Calu3 (cell line): ENCODE measurements around the gene HASPIN. TPM values are rescaled to one million over a fixed set of nuclear protein-coding genes. Genes with fewer than 3 reads are reported as not detected.

Experiments
- BruUV-seq: library from RNA; stranded (reverse); fragments of 400-500 nt; replicated peaks from 2 replicates; lab custom pipeline; 2021; lab: Mats Ljungman, UMichigan
- CTCF ChIA-PET: fragments of 300-600 bp; sonication (Branson Sonifier 250); formaldehyde crosslinking; loops from one replicate; lab custom pipeline; 2022; ENCODE audit warnings: antibody characterized with exemption; lab: Charles Lee
- DNase-seq: peaks from one replicate; pipeline ENCODE4 v3.0.0; 2022
- H3K27ac Mint-ChIP-seq: one replicate; pipeline ENCODE4 v1.8.0; 2022; ENCODE audit warnings: mixed read lengths; ENCODE audit not compliant: unreplicated experiment
- H3K27me3 Mint-ChIP-seq: one replicate; pipeline ENCODE4 v1.8.0; 2022; ENCODE audit warnings: mixed read lengths; ENCODE audit not compliant: unreplicated experiment
- H3K36me3 Mint-ChIP-seq: one replicate; pipeline ENCODE4 v1.8.0; 2022; ENCODE audit warnings: mild to moderate bottlenecking, moderate library complexity, mixed read lengths; ENCODE audit not compliant: insufficient read depth, unreplicated experiment
- H3K4me1 Mint-ChIP-seq: one replicate; pipeline ENCODE4 v1.8.0; 2022; ENCODE audit warnings: mild to moderate bottlenecking, low read depth, mixed read lengths; ENCODE audit not compliant: unreplicated experiment
- H3K4me3 Mint-ChIP-seq: one replicate; pipeline ENCODE4 v1.8.0; 2022; ENCODE audit warnings: mild to moderate bottlenecking, low read depth, moderate library complexity, mixed read lengths; ENCODE audit not compliant: unreplicated experiment
- H3K9me3 Mint-ChIP-seq: one replicate; pipeline ENCODE4 v1.8.0; 2022; ENCODE audit warnings: low read depth, mixed read lengths; ENCODE audit not compliant: unreplicated experiment
- intact Hi-C: fragments of 100-400 bp; cut with micrococcal nuclease; formaldehyde crosslinking; loops from one replicate; pipeline ENCODE4 v1.10.0; 2022; ENCODE audit not compliant: unreplicated experiment
- total RNA-seq: library from RNA; stranded (reverse); gene quantifications from 2 replicates; pipeline ENCODE4 v1.2.3, GENCODE V29; 2022
- TF ChIP-seq, protein P1 (sequence below): fragments of 200-600 bp; IDR thresholded peaks from one replicate; pipeline ENCODE4 v1.8.0; 2022; ENCODE audit warnings: antibody characterized with exemption; ENCODE audit not compliant: unreplicated experiment

HASPIN gene
- total RNA-seq, 1 experiment from 2014 or later, result 13.4 TPM

DNA sequence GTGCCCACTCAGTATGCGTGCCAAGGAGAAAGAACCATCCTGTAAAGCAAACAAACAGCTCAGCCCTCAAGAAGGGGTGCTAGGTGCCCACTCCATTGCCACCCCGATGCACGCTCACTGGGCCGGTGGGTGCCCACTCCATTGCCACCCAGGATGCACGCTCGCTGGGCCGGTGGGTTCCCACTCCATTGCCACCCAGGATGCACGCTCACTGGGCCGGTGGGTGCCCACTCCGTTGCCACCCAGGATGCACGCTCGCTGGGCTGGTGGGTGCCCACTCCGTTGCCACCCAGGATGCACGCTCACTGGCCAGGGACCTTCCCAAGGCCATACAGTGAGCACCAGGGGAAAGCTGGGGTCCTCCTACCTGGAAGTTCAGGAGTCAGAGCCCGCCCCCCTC, 28.1 kb downstream of the HASPIN start:
- Mint-ChIP-seq H3K4me3 (no peak overlapping the region), H3K9me3 (no peaks in the 10 kb centered on the region), H3K27me3 (peaks cover 18% of the 10 kb centered on the region), H3K27ac (no peak overlapping the region), H3K4me1 (no peaks in the 10 kb centered on the region), H3K36me3 (peaks cover 11% of the 10 kb centered on the region)
- no TSS peak for BruUV-seq
- DNase-seq, result no peak
- CTCF ChIA-PET, result interaction anchor here (1.5 kb wide), 1 partner anchor 14 kb away, joined by 4 read pairs; no protein-coding TSS in a partner anchor
- TF ChIP-seq, protein P1, sequence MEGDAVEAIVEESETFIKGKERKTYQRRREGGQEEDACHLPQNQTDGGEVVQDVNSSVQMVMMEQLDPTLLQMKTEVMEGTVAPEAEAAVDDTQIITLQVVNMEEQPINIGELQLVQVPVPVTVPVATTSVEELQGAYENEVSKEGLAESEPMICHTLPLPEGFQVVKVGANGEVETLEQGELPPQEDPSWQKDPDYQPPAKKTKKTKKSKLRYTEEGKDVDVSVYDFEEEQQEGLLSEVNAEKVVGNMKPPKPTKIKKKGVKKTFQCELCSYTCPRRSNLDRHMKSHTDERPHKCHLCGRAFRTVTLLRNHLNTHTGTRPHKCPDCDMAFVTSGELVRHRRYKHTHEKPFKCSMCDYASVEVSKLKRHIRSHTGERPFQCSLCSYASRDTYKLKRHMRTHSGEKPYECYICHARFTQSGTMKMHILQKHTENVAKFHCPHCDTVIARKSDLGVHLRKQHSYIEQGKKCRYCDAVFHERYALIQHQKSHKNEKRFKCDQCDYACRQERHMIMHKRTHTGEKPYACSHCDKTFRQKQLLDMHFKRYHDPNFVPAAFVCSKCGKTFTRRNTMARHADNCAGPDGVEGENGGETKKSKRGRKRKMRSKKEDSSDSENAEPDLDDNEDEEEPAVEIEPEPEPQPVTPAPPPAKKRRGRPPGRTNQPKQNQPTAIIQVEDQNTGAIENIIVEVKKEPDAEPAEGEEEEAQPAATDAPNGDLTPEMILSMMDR, result no peak
- intact Hi-C loops, result no loop called here

DNA sequence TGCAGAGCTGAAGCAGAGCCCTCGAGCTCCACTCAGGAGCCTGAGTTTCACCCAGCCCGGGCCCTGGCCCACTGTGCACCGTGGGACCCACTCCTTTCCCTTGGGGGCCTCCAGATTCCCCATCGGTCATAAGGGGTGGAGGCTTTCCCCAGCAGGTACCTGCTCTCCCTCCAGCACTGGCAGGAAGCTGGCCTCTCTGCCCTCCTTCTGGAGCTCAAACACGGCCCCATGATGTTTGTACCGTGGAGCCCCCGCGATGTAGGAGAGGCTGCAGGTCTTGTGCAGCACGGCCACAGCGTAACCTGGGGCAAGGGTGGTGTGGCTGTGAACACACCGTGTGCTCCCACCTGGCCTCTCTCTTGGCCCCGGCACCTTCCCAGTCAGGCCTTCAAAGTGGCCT, 29.9 kb downstream of the HASPIN start:
- Mint-ChIP-seq H3K36me3 (peaks cover 11% of the 10 kb centered on the region), H3K9me3 (no peaks in the 10 kb centered on the region), H3K27me3 (peaks cover 18% of the 10 kb centered on the region), H3K4me1 (no peaks in the 10 kb centered on the region), H3K4me3 (no peak overlapping the region), H3K27ac (no peak overlapping the region)
- CTCF ChIA-PET, result no interaction called here
- BruUV-seq, result no TSS peak
- intact Hi-C loops, result no loop called here
- no peak for DNase-seq
- TF ChIP-seq, protein P1, result no peak

DNA sequence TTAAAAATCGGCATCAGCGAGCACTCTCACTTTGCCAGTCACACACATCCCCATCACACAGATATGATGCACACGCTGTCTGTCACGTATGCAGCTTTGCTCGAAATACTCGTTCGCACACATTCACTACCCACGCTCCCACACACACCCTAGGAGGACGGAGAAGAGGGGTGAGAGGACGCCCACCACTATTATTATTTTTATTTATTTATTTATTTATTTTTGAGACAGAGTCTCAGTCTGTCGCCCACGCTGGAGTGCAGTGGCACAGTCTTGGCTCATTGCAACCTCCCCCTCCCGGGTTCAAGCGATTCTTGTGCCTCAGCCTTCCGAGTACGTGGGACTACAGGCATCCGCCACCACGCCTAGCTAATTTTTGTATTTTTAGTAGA, 30.4 kb downstream of the HASPIN start:
- Mint-ChIP-seq H3K4me3 (peak overlapping the region; percentile 76), H3K27ac (no peak overlapping the region), H3K36me3 (peaks cover 11% of the 10 kb centered on the region), H3K27me3 (peaks cover 18% of the 10 kb centered on the region), H3K4me1 (no peaks in the 10 kb centered on the region), H3K9me3 (no peaks in the 10 kb centered on the region)
- DNase-seq, result no peak
- BruUV-seq, result no TSS peak
- CTCF ChIA-PET, result interaction anchor here (0.8 to 1.6 kb wide), 2 partner anchors 17 to 22 kb away, joined by 4 to 5 read pairs; no protein-coding TSS in a partner anchor
- intact Hi-C loops, result no loop called here
- TF ChIP-seq, protein P1, result no peak

DNA sequence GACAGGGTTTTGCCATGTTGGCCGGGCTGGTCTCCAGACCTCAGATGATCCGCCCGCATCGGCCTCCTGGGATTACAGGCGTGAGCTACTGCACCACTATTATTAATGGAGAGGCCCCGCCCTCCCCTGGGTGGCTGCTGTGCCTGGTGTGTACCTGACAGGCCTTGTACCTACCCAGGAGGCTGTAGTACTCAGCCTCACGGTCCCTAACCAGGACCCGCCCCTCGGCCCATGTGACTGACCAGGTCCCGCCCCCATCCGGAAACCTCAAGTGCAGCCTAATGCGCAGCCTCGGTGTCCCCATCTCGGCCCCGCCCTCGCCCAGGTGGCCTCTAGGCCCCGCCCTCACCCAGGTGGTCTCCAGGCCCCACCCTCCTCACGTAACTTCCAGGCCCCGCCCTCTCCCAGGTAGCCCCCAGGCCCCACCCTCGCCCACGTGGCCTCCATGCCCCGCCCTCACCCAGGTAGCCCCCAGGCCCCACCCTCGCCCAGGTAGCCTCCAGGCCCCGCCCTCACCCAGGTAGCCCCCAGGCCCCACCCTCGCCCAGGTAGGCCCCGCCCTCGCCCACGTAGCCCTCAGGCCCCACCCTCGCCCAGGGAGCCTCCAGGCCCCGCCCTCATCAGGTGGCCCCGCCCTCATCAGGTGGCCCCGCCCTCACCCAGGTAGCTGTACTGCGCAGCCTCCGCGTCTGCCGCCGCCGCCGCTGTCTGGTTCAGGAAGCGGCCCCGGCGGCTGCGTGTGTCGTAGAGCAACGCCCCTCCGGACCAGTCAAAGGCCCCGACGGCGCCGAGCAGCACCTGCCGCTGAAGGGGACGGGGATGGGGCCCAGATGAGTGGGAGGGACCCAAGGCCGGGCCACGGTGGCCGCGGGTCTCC, 31.0 kb downstream of the HASPIN start:
- Mint-ChIP-seq H3K27ac (peak overlapping the region; percentile 74), H3K27me3 (peaks cover 18% of the 10 kb centered on the region), H3K9me3 (no peaks in the 10 kb centered on the region), H3K36me3 (peaks cover 11% of the 10 kb centered on the region), H3K4me1 (no peaks in the 10 kb centered on the region), H3K4me3 (peak overlapping the region; percentile 76)
- peak; percentile 94 for DNase-seq
- CTCF ChIA-PET, result interaction anchor here (0.6 to 1.6 kb wide), 10 partner anchors 15 to 931 kb away, joined by 3 to 9 read pairs (median 4); partner anchors contain the start of gene HASPIN
- intact Hi-C loops, result no loop called here
- TF ChIP-seq, protein P1, result no peak
- BruUV-seq, result no TSS peak
